HepG2 (cell line): ENCODE results near the gene SNX9. TPM values are rescaled to one million over a fixed set of nuclear protein-coding genes. Genes with fewer than 3 reads are reported as not detected.

ENCODE experiments used
- CERS6 ChIP-seq: sonication (generic); formaldehyde crosslinking; IDR thresholded peaks from 2 replicates; pipeline ENCODE4 v1.5.0; 2020; ENCODE audit warnings: missing genetic modification reagents
- CREB3 ChIP-seq: sonication (generic); formaldehyde crosslinking; IDR thresholded peaks from 2 replicates; pipeline ENCODE4 v1.5.0; 2020; ENCODE audit warnings: missing genetic modification reagents
- GABPA ChIP-seq, 2 experiments: IDR thresholded peaks; 2 replicates each; pipeline ENCODE4 v1.6.1; 2011 to 2016; ENCODE audit warnings: low read depth in 2 of 2, low read length in 1 of 2, missing biosample characterization in 1 of 2, missing genetic modification characterization in 1 of 2
- GPN1 ChIP-seq: sonication (generic); formaldehyde crosslinking; IDR thresholded peaks from 2 replicates; pipeline ENCODE4 v1.5.1; 2020; ENCODE audit warnings: missing genetic modification reagents, borderline replicate concordance
- JUN ChIP-seq: sonication (generic); formaldehyde crosslinking; IDR thresholded peaks from 2 replicates; pipeline ENCODE4 v1.4.0; 2020; ENCODE audit warnings: mild to moderate bottlenecking, missing genetic modification reagents
- KDM5A ChIP-seq: fragments of 200-600 bp; sonication (generic); IDR thresholded peaks from 2 replicates; pipeline ENCODE4 v1.7.0; 2018; ENCODE audit warnings: antibody characterized with exemption, mild to moderate bottlenecking, low read length, borderline replicate concordance
- MXI1 ChIP-seq: IDR thresholded peaks from 3 replicates; pipeline ENCODE4 v1.6.1; 2012; ENCODE audit warnings: low read depth, low read length, inconsistent platforms, borderline replicate concordance
- PAX8 ChIP-seq: sonication (generic); formaldehyde crosslinking; IDR thresholded peaks from 2 replicates; pipeline ENCODE4 v1.8.0; 2022; ENCODE audit warnings: mild to moderate bottlenecking, missing genetic modification reagents, borderline replicate concordance
- RFXANK ChIP-seq: IDR thresholded peaks from 2 replicates; pipeline ENCODE4 v1.6.1; 2016
- RFXAP ChIP-seq: sonication (generic); formaldehyde crosslinking; IDR thresholded peaks from 2 replicates; pipeline ENCODE4 v1.4.0; 2020; ENCODE audit warnings: missing genetic modification reagents, borderline replicate concordance
- SMARCE1 ChIP-seq: fragments of 450-650 bp; IDR thresholded peaks from 2 replicates; pipeline ENCODE4 v1.6.1; 2017; ENCODE audit warnings: borderline replicate concordance
- SPEN ChIP-seq: sonication (generic); formaldehyde crosslinking; IDR thresholded peaks from 2 replicates; pipeline ENCODE4 v1.5.1; 2020; ENCODE audit warnings: low read depth, mild to moderate bottlenecking, missing genetic modification reagents
- TBX2 ChIP-seq: sonication (generic); formaldehyde crosslinking; IDR thresholded peaks from 2 replicates; pipeline ENCODE4 v1.5.0; 2020; ENCODE audit warnings: missing genetic modification reagents, mild to moderate bottlenecking, borderline replicate concordance
- TFDP2 ChIP-seq: sonication (generic); formaldehyde crosslinking; IDR thresholded peaks from 2 replicates; pipeline ENCODE4 v1.4.0; 2020; ENCODE audit warnings: missing genetic modification reagents
- TOPORS ChIP-seq: sonication (generic); formaldehyde crosslinking; IDR thresholded peaks from 2 replicates; pipeline ENCODE4 v1.8.0; 2023; ENCODE audit warnings: mild to moderate bottlenecking, missing genetic modification reagents
- ZNF496 ChIP-seq: sonication (generic); formaldehyde crosslinking; IDR thresholded peaks from 2 replicates; pipeline ENCODE4 v1.8.1; 2023; ENCODE audit warnings: mild to moderate bottlenecking, moderate library complexity, missing genetic modification reagents; ENCODE audit not compliant: insufficient replicate concordance
- ZNF652 ChIP-seq: IDR thresholded peaks from 2 replicates; pipeline ENCODE4 v1.6.1; 2016; ENCODE audit warnings: low read depth, borderline replicate concordance
- ZNF75D ChIP-seq: sonication (generic); formaldehyde crosslinking; IDR thresholded peaks from 2 replicates; pipeline ENCODE4 v1.8.1; 2023; ENCODE audit warnings: missing genetic modification reagents, mild to moderate bottlenecking, borderline replicate concordance
- polyA plus RNA-seq, 8 experiments: library from polyadenylated mRNA; depleted of rRNA in 3 of 8; stranded (reverse) in 7 of 8; unstranded in 1 of 8; fragments of >200 nt; fragmentation: Illumina TruSeq in 4 of 8; extraction: Trizol in 4 of 8; gene quantifications; 2 replicates each; pipeline versions ENCODE4 v1.2.1 to v1.2.3, GENCODE V29; 2011 to 2016; ENCODE audit warnings: low read depth in 4 of 8, missing spikeins in 1 of 8, mixed read lengths in 1 of 8; ENCODE audit not compliant: insufficient read depth in 1 of 8
- total RNA-seq, 5 experiments: library from RNA; depleted of rRNA; stranded (reverse); fragments of >200 nt; fragmentation: Illumina TruSeq; extraction: Trizol; gene quantifications; 2 replicates each; pipeline ENCODE4 v1.2.3, GENCODE V29; 2016; ENCODE audit warnings: low read depth in 1 of 5
- TF ChIP-seq, protein P1 (sequence below): sonication (generic); formaldehyde crosslinking; IDR thresholded peaks from 2 replicates; pipeline ENCODE4 v1.4.0; 2020; ENCODE audit warnings: mild to moderate bottlenecking, missing genetic modification reagents
- TF ChIP-seq, protein P2 (sequence below): sonication (generic); formaldehyde crosslinking; IDR thresholded peaks from 2 replicates; pipeline ENCODE4 v1.4.0; 2020; ENCODE audit warnings: missing genetic modification reagents
- TF ChIP-seq, protein P3 (sequence below): sonication (generic); formaldehyde crosslinking; IDR thresholded peaks from 2 replicates; pipeline ENCODE4 v1.8.1; 2023; ENCODE audit warnings: mild to moderate bottlenecking, inconsistent platforms, moderate library complexity, missing genetic modification reagents, borderline replicate concordance

The SNX9 gene
- total and polyA plus RNA-seq, 2 of the 13 experiments (the other 11 are each of a cell fraction or from before 2014, with no cell fraction given), result 21.9 to 36.0 TPM

DNA sequence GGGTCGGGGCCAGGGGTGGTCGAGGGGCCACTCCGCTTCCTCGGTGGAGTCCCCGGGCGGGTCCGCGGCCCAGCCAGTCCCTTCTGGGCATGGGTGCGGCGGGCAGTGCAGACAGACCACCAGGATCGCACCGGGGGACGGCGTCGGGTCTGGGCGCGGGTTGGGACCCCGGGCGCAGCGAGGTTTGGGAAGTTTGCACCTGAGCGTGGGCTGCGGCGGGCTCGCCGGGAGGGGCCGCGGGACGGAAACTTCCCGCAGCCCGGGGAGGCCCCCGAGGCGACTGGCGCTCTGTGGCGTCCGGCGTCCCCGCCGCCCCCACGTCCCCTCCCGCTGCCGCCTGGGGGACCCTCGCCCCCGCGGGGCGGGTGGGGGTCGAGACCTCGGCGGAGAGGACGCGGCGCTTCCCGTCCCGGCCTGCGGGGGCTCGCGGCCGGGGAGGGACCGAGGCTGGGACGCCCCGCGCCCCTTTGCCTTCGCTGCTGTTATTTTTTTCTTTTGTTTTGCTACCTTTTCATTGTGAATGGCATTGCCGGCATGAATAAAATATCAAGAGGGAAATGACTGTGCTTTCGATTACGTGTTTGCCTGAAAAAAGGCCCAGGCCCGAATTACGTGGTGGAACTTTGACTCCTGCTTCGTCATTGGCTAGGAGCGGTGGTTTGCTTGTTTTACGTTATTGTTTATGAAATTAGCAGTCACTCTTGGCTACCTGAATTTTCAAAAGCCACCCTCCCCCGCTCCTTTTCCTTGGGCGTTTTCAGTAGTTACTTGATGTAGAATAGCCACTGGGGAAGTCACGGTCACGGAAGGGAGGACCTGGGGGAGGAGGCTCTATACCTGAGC is 703 bp downstream of the SNX9 start (continued):
- 0 out of 3 replicates have a peak, but pooled peaks have one; percentile 10 for TF ChIP-seq MXI1
- TF ChIP-seq PAX8, result 0 out of 2 replicates have a peak, but pooled peaks have one; percentile 57
- no peak; the same call in 1 of the 2 replicates for TF ChIP-seq SPEN
- TF ChIP-seq, protein P1, sequence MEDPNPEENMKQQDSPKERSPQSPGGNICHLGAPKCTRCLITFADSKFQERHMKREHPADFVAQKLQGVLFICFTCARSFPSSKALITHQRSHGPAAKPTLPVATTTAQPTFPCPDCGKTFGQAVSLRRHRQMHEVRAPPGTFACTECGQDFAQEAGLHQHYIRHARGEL (CRISPR knock-in tag), result no peak
- TF ChIP-seq GABPA (IDR thresholded peaks at IDR 0.05; ENCODE audit: low read depth, low read length), result no peak
- 0 out of 2 replicates have a peak, but pooled peaks have one; percentile 12 for TF ChIP-seq GABPA (CRISPR knock-in tag; IDR thresholded peaks at IDR 0.05; ENCODE audit: low read depth)
- TF ChIP-seq, protein P2, sequence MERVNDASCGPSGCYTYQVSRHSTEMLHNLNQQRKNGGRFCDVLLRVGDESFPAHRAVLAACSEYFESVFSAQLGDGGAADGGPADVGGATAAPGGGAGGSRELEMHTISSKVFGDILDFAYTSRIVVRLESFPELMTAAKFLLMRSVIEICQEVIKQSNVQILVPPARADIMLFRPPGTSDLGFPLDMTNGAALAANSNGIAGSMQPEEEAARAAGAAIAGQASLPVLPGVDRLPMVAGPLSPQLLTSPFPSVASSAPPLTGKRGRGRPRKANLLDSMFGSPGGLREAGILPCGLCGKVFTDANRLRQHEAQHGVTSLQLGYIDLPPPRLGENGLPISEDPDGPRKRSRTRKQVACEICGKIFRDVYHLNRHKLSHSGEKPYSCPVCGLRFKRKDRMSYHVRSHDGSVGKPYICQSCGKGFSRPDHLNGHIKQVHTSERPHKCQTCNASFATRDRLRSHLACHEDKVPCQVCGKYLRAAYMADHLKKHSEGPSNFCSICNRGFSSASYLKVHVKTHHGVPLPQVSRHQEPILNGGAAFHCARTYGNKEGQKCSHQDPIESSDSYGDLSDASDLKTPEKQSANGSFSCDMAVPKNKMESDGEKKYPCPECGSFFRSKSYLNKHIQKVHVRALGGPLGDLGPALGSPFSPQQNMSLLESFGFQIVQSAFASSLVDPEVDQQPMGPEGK (CRISPR knock-in tag), result peak; percentile 86
- TF ChIP-seq ZNF75D, result no peak
- no peak for TF ChIP-seq SMARCE1
- no peak for TF ChIP-seq TBX2
- peak; percentile 36; the same call in 1 of the 2 replicates for TF ChIP-seq RFXAP (CRISPR knock-in tag)
- no peak; the same call in 1 of the 2 replicates for TF ChIP-seq TOPORS (CRISPR knock-in tag)
- TF ChIP-seq ZNF652, result no peak
- TF ChIP-seq CREB3 (CRISPR knock-in tag), result no peak
- TF ChIP-seq JUN (CRISPR knock-in tag), result peak; percentile 25; the same call in 1 of the 2 replicates
- TF ChIP-seq GPN1 (CRISPR knock-in tag), result no peak
- no peak for TF ChIP-seq TFDP2
- TF ChIP-seq KDM5A, result no peak; the same call in 1 of the 2 replicates
- TF ChIP-seq ZNF496, result no peak
- TF ChIP-seq, protein P3, sequence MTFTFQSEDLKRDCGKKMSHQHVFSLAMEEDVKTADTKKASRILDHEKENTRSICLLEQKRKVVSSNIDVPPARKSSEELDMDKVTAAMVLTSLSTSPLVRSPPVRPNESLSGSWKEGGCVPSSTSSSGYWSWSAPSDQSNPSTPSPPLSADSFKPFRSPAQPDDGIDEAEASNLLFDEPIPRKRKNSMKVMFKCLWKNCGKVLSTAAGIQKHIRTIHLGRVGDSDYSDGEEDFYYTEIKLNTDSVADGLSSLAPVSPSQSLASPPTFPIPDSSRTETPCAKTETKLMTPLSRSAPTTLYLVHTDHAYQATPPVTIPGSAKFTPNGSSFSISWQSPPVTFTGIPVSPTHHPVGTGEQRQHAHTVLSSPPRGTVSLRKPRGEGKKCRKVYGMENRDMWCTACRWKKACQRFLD, result no peak
- no peak for TF ChIP-seq CERS6 (CRISPR knock-in tag)
- no peak for TF ChIP-seq RFXANK (CRISPR knock-in tag)
